ENCODE measurements around the gene SHQ1.
"Not testable (repeated sequence)": the region's sequence is repeated elsewhere in the genome, so short reads cannot be mapped to it uniquely, and the experiment has no call there.

SHQ1 gene

DNA sequence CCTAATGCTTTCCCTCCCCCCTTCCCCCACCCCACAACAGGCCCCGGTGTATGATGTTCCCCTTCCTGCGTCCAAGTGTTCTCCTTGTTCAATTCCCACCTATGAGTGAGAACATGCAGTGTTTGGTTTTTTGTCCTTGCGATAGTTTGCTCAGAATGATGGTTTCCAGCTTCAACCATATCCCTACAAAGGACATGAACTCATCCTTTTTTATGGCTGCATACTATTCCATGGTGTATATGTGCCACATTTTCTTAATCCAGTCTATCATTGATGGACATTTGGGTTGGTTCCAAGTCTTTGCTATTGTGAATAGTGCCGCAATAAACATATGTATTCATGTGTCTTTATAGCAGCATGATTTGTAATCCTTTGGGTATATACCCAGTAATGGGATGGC, 137.8 kb downstream of the SHQ1 start:
- DNase-seq: not testable (repeated sequence)

- DNase-seq: no peak
Observed at GRCh38 chr3:72708441-72708840, 139.8 kb downstream of the SHQ1 start.

DNA sequence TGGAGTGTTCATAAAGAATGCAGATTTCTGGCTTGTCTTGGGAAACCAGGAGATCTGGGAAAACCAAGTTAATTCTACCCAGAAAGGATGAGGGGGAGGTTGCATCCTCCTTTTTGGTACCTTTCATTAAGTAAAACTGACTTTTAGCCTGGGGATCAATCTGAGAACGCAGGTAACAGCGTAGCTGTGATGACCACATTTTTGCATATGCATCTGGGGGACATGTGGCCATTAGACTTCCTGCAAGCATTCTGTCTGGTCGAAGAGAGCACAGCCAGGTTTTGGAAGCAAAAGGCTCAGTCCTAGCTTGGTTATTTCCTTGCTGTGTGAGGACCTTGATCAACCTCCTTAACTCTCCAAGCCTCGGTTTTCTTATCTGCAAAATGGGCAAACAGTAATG, 145.2 kb downstream of the SHQ1 start:
- DNase-seq: no peak

DNA sequence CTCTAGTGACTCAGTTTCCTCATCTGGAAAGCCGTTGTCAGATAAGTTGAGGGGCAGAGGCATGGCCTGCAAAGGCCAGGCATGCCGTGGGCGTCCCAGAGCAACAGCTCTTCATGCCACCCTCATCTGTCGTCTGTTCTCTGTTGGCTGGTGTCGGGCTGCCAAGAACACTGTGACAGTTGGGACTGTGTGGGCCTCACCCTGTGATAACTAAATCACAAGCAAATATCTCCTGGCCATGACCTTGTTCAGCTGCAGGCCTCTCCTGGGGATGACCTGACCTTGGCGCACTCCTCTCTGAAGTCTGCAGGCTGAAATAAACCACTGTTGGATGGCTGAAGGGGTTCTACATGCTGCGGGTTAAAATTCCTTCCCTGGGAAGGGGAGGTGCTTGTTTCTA, 145.9 kb downstream of the SHQ1 start:
- DNase-seq: no peak

DNA sequence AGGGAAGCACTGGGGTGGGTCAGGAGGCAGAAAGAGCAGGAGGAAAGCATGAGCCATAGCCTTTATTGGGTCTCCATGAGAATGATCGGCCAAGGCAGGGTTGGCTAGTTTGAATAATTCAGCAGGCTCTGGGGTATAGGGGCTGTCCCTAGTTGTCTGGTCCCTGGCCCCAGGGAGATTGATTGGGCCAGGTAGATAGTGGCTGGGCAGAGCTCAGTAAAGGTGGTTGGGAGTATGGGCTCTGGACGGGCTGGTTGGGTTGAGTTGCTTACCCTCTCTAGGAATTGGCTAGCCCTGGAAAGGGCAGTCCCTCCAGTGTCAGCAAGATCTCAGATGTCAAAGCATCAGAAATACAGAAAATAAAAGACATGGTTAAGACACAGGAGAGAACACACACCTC, 148.1 kb downstream of the SHQ1 start:
- DNase-seq: no peak

GRCh38 chr3:72699631-72700030, 148.6 kb downstream of the SHQ1 start:
- DNase-seq: no peak
